ENCODE measurements around the gene ZNF800. TPM values are rescaled to one million over a fixed set of nuclear protein-coding genes. Genes with fewer than 3 reads are reported as not detected.

The ZNF800 gene
- total and polyA plus RNA-seq, 4 donors = 4.8 to 15.2 (median 12.8) TPM

DNA sequence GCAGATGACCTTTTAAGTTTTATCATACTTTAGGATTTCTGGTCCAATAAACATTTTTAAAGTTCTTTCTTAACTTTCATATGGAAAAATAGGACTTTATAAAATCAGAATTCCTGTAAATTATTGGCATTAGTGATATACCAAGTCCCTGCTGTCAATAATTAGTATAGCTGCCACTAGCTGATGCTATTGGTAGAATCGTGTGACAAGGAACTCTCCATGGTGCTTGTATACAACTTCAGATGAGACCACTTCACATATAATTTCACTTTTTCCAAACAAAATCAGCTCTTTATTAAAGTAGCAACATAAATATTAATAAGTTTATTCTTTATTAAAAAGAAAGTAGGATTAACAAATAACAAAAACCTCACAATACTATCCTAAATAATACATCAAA, 49.9 kb downstream of the ZNF800 start:
- WGBS = 71% methylated on average over 1 of the region's 1 CpG
- no peak overlapping the region for H3K4me3 ChIP-seq (ENCODE audit: low read depth in 1 of 3, low read length in 3 of 3)
- DNase-seq (ENCODE audit: low spot score) = no peak
- H3K36me3 ChIP-seq (ENCODE audit: control insufficient read depth in 4 of 4, insufficient read depth in 3 of 4, low read depth in 1 of 4, low read length in 3 of 4) = no peaks in the 10 kb centered on the region
- H3K27ac ChIP-seq (ENCODE audit: low read depth in 1 of 2, low read length in 2 of 2) = no peak overlapping the region
- H3K27me3 ChIP-seq (ENCODE audit: control insufficient read depth in 4 of 4, insufficient read depth in 4 of 4, low read length in 3 of 4) = peaks cover 0 to 3% (median 0%) of the 10 kb centered on the region in 4 donors
- H3K4me1 ChIP-seq (ENCODE audit: control insufficient read depth in 4 of 4, insufficient read depth in 4 of 4, low read length in 3 of 4) = peaks cover 0 to 3% (median 3%) of the 10 kb centered on the region in 4 donors
- H3K9me3 ChIP-seq (ENCODE audit: control insufficient read depth in 4 of 4, low read length in 3 of 4) = no peaks in the 10 kb centered on the region
- no peak overlapping the region for H3K9ac ChIP-seq (ENCODE audit: low read depth in 1 of 2, low read length in 2 of 2)
- TF ChIP-seq, protein P1, sequence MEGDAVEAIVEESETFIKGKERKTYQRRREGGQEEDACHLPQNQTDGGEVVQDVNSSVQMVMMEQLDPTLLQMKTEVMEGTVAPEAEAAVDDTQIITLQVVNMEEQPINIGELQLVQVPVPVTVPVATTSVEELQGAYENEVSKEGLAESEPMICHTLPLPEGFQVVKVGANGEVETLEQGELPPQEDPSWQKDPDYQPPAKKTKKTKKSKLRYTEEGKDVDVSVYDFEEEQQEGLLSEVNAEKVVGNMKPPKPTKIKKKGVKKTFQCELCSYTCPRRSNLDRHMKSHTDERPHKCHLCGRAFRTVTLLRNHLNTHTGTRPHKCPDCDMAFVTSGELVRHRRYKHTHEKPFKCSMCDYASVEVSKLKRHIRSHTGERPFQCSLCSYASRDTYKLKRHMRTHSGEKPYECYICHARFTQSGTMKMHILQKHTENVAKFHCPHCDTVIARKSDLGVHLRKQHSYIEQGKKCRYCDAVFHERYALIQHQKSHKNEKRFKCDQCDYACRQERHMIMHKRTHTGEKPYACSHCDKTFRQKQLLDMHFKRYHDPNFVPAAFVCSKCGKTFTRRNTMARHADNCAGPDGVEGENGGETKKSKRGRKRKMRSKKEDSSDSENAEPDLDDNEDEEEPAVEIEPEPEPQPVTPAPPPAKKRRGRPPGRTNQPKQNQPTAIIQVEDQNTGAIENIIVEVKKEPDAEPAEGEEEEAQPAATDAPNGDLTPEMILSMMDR (IDR thresholded peaks at IDR 0.05; ENCODE audit: low read depth, low read length, missing input control) = no peak
- TF ChIP-seq JUND (IDR thresholded peaks at IDR 0.05) = no peak
- TF ChIP-seq, protein P2, sequence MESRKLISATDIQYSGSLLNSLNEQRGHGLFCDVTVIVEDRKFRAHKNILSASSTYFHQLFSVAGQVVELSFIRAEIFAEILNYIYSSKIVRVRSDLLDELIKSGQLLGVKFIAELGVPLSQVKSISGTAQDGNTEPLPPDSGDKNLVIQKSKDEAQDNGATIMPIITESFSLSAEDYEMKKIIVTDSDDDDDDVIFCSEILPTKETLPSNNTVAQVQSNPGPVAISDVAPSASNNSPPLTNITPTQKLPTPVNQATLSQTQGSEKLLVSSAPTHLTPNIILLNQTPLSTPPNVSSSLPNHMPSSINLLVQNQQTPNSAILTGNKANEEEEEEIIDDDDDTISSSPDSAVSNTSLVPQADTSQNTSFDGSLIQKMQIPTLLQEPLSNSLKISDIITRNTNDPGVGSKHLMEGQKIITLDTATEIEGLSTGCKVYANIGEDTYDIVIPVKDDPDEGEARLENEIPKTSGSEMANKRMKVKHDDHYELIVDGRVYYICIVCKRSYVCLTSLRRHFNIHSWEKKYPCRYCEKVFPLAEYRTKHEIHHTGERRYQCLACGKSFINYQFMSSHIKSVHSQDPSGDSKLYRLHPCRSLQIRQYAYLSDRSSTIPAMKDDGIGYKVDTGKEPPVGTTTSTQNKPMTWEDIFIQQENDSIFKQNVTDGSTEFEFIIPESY (IDR thresholded peaks at IDR 0.05) = no peak
- no peak for TF ChIP-seq TAF1 (conservative IDR thresholded peaks at IDR 0.05)
- no peak for TF ChIP-seq HNF4A (conservative IDR thresholded peaks at IDR 0.05)
- no peak for TF ChIP-seq MAX (IDR thresholded peaks at IDR 0.05)
- no peak for TF ChIP-seq EGR1 (IDR thresholded peaks at IDR 0.05; ENCODE audit: low read depth in 2 of 2)
- no peak for TF ChIP-seq FOXA1 (IDR thresholded peaks at IDR 0.05)
- no peak for TF ChIP-seq GABPA (IDR thresholded peaks at IDR 0.05 in 1 of 2, conservative IDR thresholded peaks at IDR 0.05 in 1 of 2)

- TF ChIP-seq RAD21 (IDR thresholded peaks at IDR 0.05) = no peak
- no peak for TF ChIP-seq GABPA (IDR thresholded peaks at IDR 0.05 in 1 of 2, conservative IDR thresholded peaks at IDR 0.05 in 1 of 2)
- TF ChIP-seq NR2F2 (IDR thresholded peaks at IDR 0.05) = no peak
- no peak for TF ChIP-seq FOXA2 (IDR thresholded peaks at IDR 0.05)
- TF ChIP-seq MAX (IDR thresholded peaks at IDR 0.05) = no peak
- TF ChIP-seq REST (IDR thresholded peaks at IDR 0.05) = no peak
- TF ChIP-seq HNF4G (IDR thresholded peaks at IDR 0.05) = no peak
- no peak for TF ChIP-seq JUND (IDR thresholded peaks at IDR 0.05)
- no peak for TF ChIP-seq RXRA (IDR thresholded peaks at IDR 0.05)
- no peak for TF ChIP-seq HNF4A (conservative IDR thresholded peaks at IDR 0.05)
- no peak for TF ChIP-seq EGR1 (IDR thresholded peaks at IDR 0.05; ENCODE audit: low read depth in 2 of 2)
- TF ChIP-seq YY1 (IDR thresholded peaks at IDR 0.05) = no peak
- no peak for TF ChIP-seq ATF3 (IDR thresholded peaks at IDR 0.05)
- TF ChIP-seq, protein P2 (IDR thresholded peaks at IDR 0.05) = no peak
- TF ChIP-seq TAF1 (conservative IDR thresholded peaks at IDR 0.05) = no peak
- H3K9ac ChIP-seq (ENCODE audit: low read depth in 1 of 2, low read length in 2 of 2) = no peak overlapping the region
Measured at GRCh38 chr7:127338122-127338521, 54.4 kb downstream of the ZNF800 start.

More at GRCh38 chr7:127338122-127338521, 54.4 kb downstream of the ZNF800 start:
- WGBS = 79% methylated on average over 1 of the region's 1 CpG
- Histone ChIP-seq H3K36me3 (ENCODE audit: control insufficient read depth in 4 of 4, insufficient read depth in 3 of 4, low read depth in 1 of 4, low read length in 3 of 4) (no peaks in the 10 kb centered on the region), H3K27ac (ENCODE audit: low read depth in 1 of 2, low read length in 2 of 2) (no peak overlapping the region), H3K9me3 (ENCODE audit: control insufficient read depth in 4 of 4, low read length in 3 of 4) (no peaks in the 10 kb centered on the region), H3K4me3 (ENCODE audit: low read depth in 1 of 3, low read length in 3 of 3) (no peak overlapping the region), H3K27me3 (ENCODE audit: control insufficient read depth in 4 of 4, insufficient read depth in 4 of 4, low read length in 3 of 4) (peaks cover 0 to 3% (median 0%) of the 10 kb centered on the region in 4 donors), H3K4me1 (ENCODE audit: control insufficient read depth in 4 of 4, insufficient read depth in 4 of 4, low read length in 3 of 4) (no peaks in the 10 kb centered on the region)
- DNase-seq (ENCODE audit: low spot score) = no peak

Data from liver (tissue), 9 donors.